ENCODE results near the gene LRR1.
"Not testable (repeated sequence)": the region's sequence is repeated elsewhere in the genome, so short reads cannot be mapped to it uniquely, and the experiment has no call there.

LRR1 gene

DNA sequence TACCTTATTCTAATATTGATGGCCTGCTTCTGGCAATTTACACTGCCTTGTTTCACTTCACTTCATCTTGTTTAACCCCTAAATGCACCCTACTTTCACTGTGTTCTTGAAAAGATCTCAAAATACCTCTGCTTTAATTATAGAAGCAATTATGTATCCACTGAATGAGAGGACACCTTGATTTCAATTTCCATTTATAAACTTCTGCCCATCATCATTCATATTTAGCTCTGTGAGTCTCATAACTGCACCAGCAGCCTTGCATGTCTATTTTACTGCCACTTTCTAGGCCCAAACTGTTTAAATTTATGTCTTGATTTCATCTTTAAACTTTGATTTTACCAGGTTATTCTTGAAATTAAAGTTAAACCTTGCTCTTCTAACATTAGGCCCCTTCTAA is 43.4 kb downstream of the LRR1 start:
- H4K20me1 ChIP-seq (ENCODE audit: insufficient read depth, low read length) = no peaks in the 10 kb centered on the region
- H3K36me3 ChIP-seq (replicated peaks; ENCODE audit: insufficient read depth, low read length) = no peaks in the 10 kb centered on the region
- TF ChIP-seq EZH2phosphoT487 (IDR thresholded peaks at IDR 0.05; ENCODE audit: low read length) (no peak), CTCF (IDR thresholded peaks at IDR 0.05; ENCODE audit: low read length) (no peak), EZH2 (optimal IDR thresholded peaks at IDR 0.05; ENCODE audit: low read depth, low read length) (no peak)
- H3K4me3 ChIP-seq (ENCODE audit: low read length) = no peak overlapping the region
- H3K79me2 ChIP-seq (ENCODE audit: low read length) = no peaks in the 10 kb centered on the region
- no peak for DNase-seq
- H3K27me3 ChIP-seq (replicated peaks; ENCODE audit: insufficient read depth, low read length) = no peaks in the 10 kb centered on the region
- H3K27ac ChIP-seq (ENCODE audit: low read length) = peak overlapping the region; percentile 38; the same call in 1 of the 2 replicates
- H3K9ac ChIP-seq (ENCODE audit: low read length) = no peak overlapping the region
- H3K9me2 ChIP-seq (replicated peaks; ENCODE audit: insufficient read depth, low read length) = no peaks in the 10 kb centered on the region
- H2AFZ ChIP-seq (ENCODE audit: low read length) = no peak overlapping the region
- H3K4me2 ChIP-seq (ENCODE audit: low read depth, low read length) = peak overlapping the region; percentile 52; the same call in 1 of the 2 replicates
- H3K9me3 ChIP-seq (replicated peaks; ENCODE audit: insufficient read depth, low read length) = no peaks in the 10 kb centered on the region
- peaks cover 15% of the 10 kb centered on the region for H3K4me1 ChIP-seq (ENCODE audit: low read length)
- peaks cover 14% of the 10 kb centered on the region; the same call in 1 of the 2 replicates for H3F3A ChIP-seq (ENCODE audit: insufficient read depth, low read length)

DNA sequence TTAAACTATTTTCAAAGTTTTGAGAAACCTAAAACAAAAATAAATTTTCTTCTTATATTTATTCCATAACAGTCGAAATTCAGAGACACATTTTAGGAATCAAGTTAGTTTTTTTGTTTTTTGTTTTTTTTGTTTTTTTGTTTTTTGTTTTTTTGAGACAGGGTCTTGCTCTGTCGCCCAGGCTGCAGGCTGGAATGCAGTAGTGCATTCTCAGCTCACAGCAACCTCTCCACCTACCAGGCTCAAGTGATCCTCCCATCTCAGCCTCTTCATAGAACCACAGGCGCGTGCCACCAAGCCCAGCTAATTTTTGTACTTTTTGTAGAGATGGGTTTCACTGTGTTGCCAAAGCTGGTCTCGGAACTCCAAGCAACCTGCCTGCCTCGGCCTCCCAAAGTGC is 54.8 kb downstream of the LRR1 start:
- Histone ChIP-seq H3K4me1 (ENCODE audit: low read length) (no peaks in the 10 kb centered on the region), H3K27me3 (replicated peaks; ENCODE audit: insufficient read depth, low read length) (no peaks in the 10 kb centered on the region)

DNA sequence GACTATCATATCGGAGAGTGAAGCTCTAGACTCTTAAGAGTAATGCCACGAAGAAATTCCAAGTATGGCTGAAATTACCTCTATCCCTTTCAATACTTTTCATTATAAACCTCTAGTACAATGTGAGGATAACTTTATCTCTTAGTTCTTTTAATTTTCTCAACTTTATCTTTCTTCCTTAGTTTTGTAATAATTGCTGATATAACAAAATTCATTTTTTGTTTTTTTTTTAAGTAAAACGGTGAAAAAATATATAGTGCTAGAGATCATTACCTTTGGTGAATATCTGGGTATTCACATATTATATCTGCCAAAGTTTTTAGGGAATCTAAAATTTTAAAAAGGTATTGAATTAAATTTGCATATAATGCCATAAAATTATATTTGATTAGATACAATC is 55.8 kb downstream of the LRR1 start:
- H4K20me1 ChIP-seq (ENCODE audit: insufficient read depth, low read length) = no peaks in the 10 kb centered on the region
- no peak overlapping the region for H3K9ac ChIP-seq (ENCODE audit: low read length)
- H3K27me3 ChIP-seq (replicated peaks; ENCODE audit: insufficient read depth, low read length) = no peaks in the 10 kb centered on the region
- no peaks in the 10 kb centered on the region for H3K4me1 ChIP-seq (ENCODE audit: low read length)
- H3K4me3 ChIP-seq (ENCODE audit: low read length) = no peak overlapping the region
- H3K9me3 ChIP-seq (replicated peaks; ENCODE audit: insufficient read depth, low read length) = no peaks in the 10 kb centered on the region
- no peak for TF ChIP-seq EZH2 (optimal IDR thresholded peaks at IDR 0.05; ENCODE audit: low read depth, low read length)
- no peak for TF ChIP-seq EZH2phosphoT487 (IDR thresholded peaks at IDR 0.05; ENCODE audit: low read length)
- TF ChIP-seq CTCF (IDR thresholded peaks at IDR 0.05; ENCODE audit: low read length) = no peak
- no peaks in the 10 kb centered on the region for H3F3A ChIP-seq (ENCODE audit: insufficient read depth, low read length)
- H3K79me2 ChIP-seq (ENCODE audit: low read length) = no peaks in the 10 kb centered on the region
- DNase-seq = no peak
- H2AFZ ChIP-seq (ENCODE audit: low read length) = no peak overlapping the region
- H3K27ac ChIP-seq (ENCODE audit: low read length) = no peak overlapping the region
- no peak overlapping the region for H3K4me2 ChIP-seq (ENCODE audit: low read depth, low read length)
- H3K36me3 ChIP-seq (replicated peaks; ENCODE audit: insufficient read depth, low read length) = no peaks in the 10 kb centered on the region
- H3K9me2 ChIP-seq (replicated peaks; ENCODE audit: insufficient read depth, low read length) = no peaks in the 10 kb centered on the region

More for the DNA sequence above, 54.8 kb downstream of the LRR1 start:
- H3K27ac ChIP-seq (ENCODE audit: low read length) = no peak overlapping the region
- H4K20me1 ChIP-seq (ENCODE audit: insufficient read depth, low read length) = no peaks in the 10 kb centered on the region
- H3K36me3 ChIP-seq (replicated peaks; ENCODE audit: insufficient read depth, low read length) = no peaks in the 10 kb centered on the region
- H3K9me2 ChIP-seq (replicated peaks; ENCODE audit: insufficient read depth, low read length) = no peaks in the 10 kb centered on the region
- no peak overlapping the region for H3K9ac ChIP-seq (ENCODE audit: low read length)
- no peaks in the 10 kb centered on the region for H3K79me2 ChIP-seq (ENCODE audit: low read length)
- no peak overlapping the region for H3K4me2 ChIP-seq (ENCODE audit: low read depth, low read length)
- no peak overlapping the region for H2AFZ ChIP-seq (ENCODE audit: low read length)
- no peaks in the 10 kb centered on the region for H3K9me3 ChIP-seq (replicated peaks; ENCODE audit: insufficient read depth, low read length)
- H3F3A ChIP-seq (ENCODE audit: insufficient read depth, low read length) = no peaks in the 10 kb centered on the region
- no peak for TF ChIP-seq EZH2phosphoT487 (IDR thresholded peaks at IDR 0.05; ENCODE audit: low read length)
- no peak for TF ChIP-seq CTCF (IDR thresholded peaks at IDR 0.05; ENCODE audit: low read length)
- no peak for TF ChIP-seq EZH2 (optimal IDR thresholded peaks at IDR 0.05; ENCODE audit: low read depth, low read length)
- no peak overlapping the region for H3K4me3 ChIP-seq (ENCODE audit: low read length)
- DNase-seq = no peak

GRCh38 chr14:49657500-49657899 is 58.8 kb downstream of the LRR1 start:
- not testable (repeated sequence) for H3K4me3 ChIP-seq (ENCODE audit: low read length); H3K36me3 ChIP-seq (replicated peaks; ENCODE audit: insufficient read depth, low read length); H2AFZ ChIP-seq (ENCODE audit: low read length); H4K20me1 ChIP-seq (ENCODE audit: insufficient read depth, low read length); DNase-seq; H3K27me3 ChIP-seq (replicated peaks; ENCODE audit: insufficient read depth, low read length); H3F3A ChIP-seq (ENCODE audit: insufficient read depth, low read length); H3K9ac ChIP-seq (ENCODE audit: low read length); H3K4me2 ChIP-seq (ENCODE audit: low read depth, low read length); H3K27ac ChIP-seq (ENCODE audit: low read length); H3K9me3 ChIP-seq (replicated peaks; ENCODE audit: insufficient read depth, low read length); H3K9me2 ChIP-seq (replicated peaks; ENCODE audit: insufficient read depth, low read length); H3K4me1 ChIP-seq (ENCODE audit: low read length); H3K79me2 ChIP-seq (ENCODE audit: low read length)

All from MM.1S (cell line).